ENCODE results near the gene CCDC85C.

Gene CCDC85C

DNA sequence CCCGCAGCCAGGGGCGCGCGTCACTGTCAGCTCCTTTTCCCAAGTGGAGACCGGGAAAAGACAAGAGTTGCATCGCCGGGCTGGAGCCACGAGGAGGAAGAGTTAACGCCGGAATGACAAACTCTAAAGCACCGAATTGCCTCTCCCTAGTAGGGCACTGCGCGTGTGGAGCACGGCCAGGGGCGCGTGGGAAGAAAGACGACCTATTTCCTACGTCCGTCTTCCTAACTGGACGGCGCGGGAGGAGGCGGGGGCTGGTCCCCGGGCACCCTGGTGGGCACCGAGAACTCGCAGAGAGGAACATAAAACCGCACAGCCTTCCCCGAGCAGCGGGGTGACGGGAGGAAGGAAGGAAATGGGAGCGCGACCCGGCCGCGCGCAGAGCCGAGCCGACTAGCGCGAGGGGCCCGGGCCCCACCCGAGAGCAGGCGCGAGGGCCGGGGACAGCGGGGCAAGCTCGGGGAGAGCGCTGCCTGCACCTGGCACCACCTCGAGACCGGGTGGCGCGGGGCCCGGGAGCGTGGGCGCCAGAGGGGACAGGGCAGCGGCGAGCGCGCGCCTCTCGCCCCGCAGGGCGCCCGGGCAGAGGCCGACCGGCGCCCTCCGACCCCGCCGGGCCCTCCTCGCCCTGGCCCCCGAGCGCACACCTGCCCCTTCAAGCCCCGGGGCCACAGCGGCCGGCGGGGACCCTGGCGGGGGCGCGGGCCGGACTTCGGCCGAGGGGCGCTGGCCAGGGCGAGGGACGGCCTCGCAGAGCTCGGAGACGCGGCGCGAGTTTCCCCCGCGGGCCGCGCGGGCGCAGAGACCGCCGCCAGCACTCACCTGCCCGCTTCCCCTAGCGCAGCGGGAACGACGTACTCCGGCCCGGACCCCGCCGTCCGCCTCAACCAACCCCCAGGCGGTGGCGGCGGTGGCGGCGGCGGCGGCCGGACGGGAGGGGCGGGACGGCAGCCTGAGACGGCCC lies 123.8 kb downstream of the CCDC85C start, which contains the start of gene SETD3:
SETD3 (minus strand) TSS at position 954 of the 964 bp plus-strand sequence. CDS start 15,054 bp downstream, outside the sequence.
- TF ChIP-seq SPI1 (IDR thresholded peaks at IDR 0.05; ENCODE audit: low read depth, low read length) (no peak), POU2F2 (IDR thresholded peaks at IDR 0.05; ENCODE audit: low read depth, low read length) (no peak), POLR2AphosphoS5 (IDR thresholded peaks at IDR 0.05; ENCODE audit: low read depth, low read length) (no peak)
- peak; percentile 19 for DNase-seq (ENCODE audit: insufficient read length, low spot score)
- FAIRE-seq: peak; percentile 79

DNA sequence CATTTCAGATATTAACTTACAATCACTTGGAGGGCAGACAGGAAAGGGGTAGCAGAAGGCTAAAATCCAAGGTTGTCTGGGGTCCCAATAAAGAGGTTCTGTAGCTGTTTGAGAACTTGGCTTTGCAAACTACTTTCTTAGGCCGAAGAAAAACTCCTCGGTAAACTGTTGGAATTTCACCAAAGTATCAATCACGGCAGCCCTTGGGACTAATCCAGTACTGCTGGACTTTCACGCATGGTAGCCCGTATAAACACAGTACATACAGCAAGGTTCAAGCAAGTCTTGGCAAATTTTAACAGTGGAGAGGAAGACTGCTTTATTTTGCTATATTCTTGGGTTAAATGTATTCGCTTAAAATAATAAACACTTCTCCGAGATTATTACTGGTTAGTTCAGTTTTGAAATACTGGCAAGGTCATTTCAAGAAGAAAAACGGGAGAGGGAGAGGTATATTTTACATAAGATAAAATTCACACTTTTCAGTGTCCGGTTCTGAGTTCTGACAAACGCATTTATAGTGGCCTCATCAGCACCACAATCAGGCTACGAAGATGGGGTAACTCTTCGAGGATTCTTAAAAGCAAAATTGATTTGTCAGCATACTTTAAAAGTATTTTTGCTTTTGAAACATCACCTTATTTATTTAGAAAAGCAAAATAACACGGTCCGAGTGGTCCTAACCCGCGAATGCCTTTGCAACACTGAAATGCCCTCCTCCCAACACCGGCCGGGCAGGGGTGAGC lies 124.7 kb downstream of the CCDC85C start:
- no peak for DNase-seq (ENCODE audit: insufficient read length, low spot score)
- TF ChIP-seq POLR2AphosphoS5 (IDR thresholded peaks at IDR 0.05; ENCODE audit: low read depth, low read length): no peak
- no peak for FAIRE-seq

DNA sequence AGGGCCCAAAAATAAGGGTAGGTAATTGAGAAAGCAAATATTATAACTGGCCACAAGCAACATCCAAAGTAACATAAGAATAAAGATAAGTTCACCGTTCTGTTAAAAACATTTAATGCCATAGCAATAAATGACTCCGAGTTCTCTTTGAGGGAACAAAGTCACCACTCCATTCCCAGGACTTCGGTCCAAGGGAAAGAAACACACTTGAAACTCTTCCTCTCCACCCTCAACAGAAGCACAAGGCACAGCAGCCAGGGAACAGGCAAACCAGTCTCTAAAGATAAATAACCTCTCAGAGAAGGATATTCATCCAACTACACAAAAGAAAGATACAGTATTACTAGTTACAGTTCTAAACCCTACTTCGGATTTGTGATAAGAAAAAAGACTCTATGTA lies 125.9 kb downstream of the CCDC85C start:
- DNase-seq (ENCODE audit: insufficient read length, low spot score) (no peak), FAIRE-seq (no peak)
- TF ChIP-seq POLR2A (IDR thresholded peaks at IDR 0.05; ENCODE audit: low read depth, low read length): no peak
- TF ChIP-seq TAF1 (IDR thresholded peaks at IDR 0.05; ENCODE audit: low read depth, low read length): no peak
- TF ChIP-seq POLR2AphosphoS5 (IDR thresholded peaks at IDR 0.05; ENCODE audit: low read depth, low read length): no peak
- no peak for TF ChIP-seq POU2F2 (IDR thresholded peaks at IDR 0.05; ENCODE audit: low read depth, low read length)
- TF ChIP-seq SPI1 (IDR thresholded peaks at IDR 0.05; ENCODE audit: low read depth, low read length): no peak
- no peak for TF ChIP-seq PAX5 (IDR thresholded peaks at IDR 0.05; ENCODE audit: insufficient read depth, low read length, severe bottlenecking)

DNA sequence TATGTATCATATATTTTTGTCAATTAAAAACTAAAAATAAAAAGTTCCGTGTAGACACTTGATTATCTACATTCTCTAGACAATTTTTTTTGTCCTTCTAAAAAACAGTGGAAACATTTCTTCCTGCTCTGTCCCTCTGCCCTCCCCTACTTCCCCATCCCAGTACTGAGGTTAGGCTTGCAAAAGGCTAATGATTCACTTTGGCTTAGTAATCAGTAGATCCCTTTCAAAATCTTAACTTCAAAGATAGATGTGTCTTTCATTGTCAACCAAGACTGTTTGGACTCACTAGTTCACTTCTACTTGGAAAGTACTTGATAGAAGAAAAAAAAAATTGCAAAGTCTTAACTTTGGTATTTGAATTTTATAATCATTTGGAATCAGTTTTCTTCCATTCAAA lies 127.1 kb downstream of the CCDC85C start:
- FAIRE-seq (no peak), DNase-seq (ENCODE audit: insufficient read length, low spot score) (no peak)

DNA sequence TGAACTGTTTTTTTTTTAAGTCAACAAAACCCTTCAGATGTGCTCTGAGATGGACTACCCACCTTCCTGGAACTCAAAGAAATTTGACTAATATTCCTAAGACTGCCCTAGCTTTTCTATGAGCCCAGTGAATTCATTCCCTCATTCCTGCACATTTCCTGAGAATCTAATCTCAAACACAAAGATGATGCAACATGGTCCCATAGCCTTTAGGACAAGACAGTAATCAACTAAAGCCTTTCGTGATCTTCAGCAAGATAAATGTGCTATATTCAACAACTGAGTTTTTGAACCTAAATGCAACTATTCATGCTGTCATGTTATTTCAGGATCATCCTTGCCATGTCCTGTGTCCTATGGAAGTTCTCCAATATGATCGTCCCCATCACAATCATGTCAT lies 128.3 kb downstream of the CCDC85C start:
- DNase-seq (ENCODE audit: insufficient read length, low spot score) (no peak), FAIRE-seq (no peak)
- TF ChIP-seq PAX5 (IDR thresholded peaks at IDR 0.05; ENCODE audit: insufficient read depth, low read length, severe bottlenecking) (no peak), POU2F2 (IDR thresholded peaks at IDR 0.05; ENCODE audit: low read depth, low read length) (no peak), POLR2AphosphoS5 (IDR thresholded peaks at IDR 0.05; ENCODE audit: low read depth, low read length) (no peak), SPI1 (IDR thresholded peaks at IDR 0.05; ENCODE audit: low read depth, low read length) (no peak), POLR2A (IDR thresholded peaks at IDR 0.05; ENCODE audit: low read depth, low read length) (no peak), TAF1 (IDR thresholded peaks at IDR 0.05; ENCODE audit: low read depth, low read length) (no peak)

More for the DNA sequence above, 127.1 kb downstream of the CCDC85C start:
- TF ChIP-seq PAX5 (IDR thresholded peaks at IDR 0.05; ENCODE audit: insufficient read depth, low read length, severe bottlenecking) (no peak), SPI1 (IDR thresholded peaks at IDR 0.05; ENCODE audit: low read depth, low read length) (no peak), POU2F2 (IDR thresholded peaks at IDR 0.05; ENCODE audit: low read depth, low read length) (no peak), POLR2AphosphoS5 (IDR thresholded peaks at IDR 0.05; ENCODE audit: low read depth, low read length) (no peak), TAF1 (IDR thresholded peaks at IDR 0.05; ENCODE audit: low read depth, low read length) (no peak)

DNA sequence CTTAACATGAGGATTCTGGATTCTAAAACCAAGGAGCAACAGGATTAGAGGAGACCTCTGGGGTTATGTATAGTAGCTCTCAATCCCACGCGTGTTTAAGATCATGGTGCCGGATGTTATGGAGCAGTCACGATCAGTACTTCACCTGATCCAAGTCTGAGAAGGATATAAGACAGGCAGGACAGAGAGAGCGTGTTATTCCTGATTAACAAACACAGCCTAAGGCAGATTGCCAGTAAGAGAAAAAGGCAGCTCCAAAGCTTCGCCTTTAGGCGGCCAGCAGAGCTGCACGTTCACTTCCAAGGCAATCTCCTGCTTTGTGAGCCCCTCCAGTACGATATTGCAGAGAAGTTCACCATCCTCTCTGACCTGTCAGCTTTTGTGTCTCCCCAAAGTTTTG lies 128.8 kb downstream of the CCDC85C start:
- FAIRE-seq (no peak), DNase-seq (ENCODE audit: insufficient read length, low spot score) (no peak)
- TF ChIP-seq POLR2A (IDR thresholded peaks at IDR 0.05; ENCODE audit: low read depth, low read length) (no peak), POU2F2 (IDR thresholded peaks at IDR 0.05; ENCODE audit: low read depth, low read length) (no peak), SPI1 (IDR thresholded peaks at IDR 0.05; ENCODE audit: low read depth, low read length) (no peak), PAX5 (IDR thresholded peaks at IDR 0.05; ENCODE audit: insufficient read depth, low read length, severe bottlenecking) (no peak)

DNA sequence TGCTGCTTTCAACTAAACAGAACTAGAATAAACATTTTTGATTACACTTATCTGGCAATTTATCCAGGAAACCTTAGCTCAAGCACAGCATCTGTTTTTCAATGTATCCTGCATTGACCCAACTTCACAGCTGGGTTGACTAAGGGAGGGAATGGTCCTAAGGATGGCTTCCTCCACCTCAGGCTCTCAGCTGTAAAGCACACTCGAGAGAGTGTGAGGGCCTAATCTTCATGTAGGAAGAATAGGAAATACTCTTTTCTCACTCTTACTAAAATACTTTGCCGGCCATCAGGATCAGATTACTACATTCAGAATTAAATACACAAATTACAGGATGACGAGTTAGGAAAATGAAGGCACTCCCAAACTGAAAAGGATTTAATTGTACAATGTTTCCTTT lies 130.5 kb downstream of the CCDC85C start:
- no peak for FAIRE-seq
- DNase-seq (ENCODE audit: insufficient read length, low spot score): no peak
- TF ChIP-seq POLR2AphosphoS5 (IDR thresholded peaks at IDR 0.05; ENCODE audit: low read depth, low read length) (no peak), SPI1 (IDR thresholded peaks at IDR 0.05; ENCODE audit: low read depth, low read length) (no peak), PAX5 (IDR thresholded peaks at IDR 0.05; ENCODE audit: insufficient read depth, low read length, severe bottlenecking) (no peak), POU2F2 (IDR thresholded peaks at IDR 0.05; ENCODE audit: low read depth, low read length) (no peak), TAF1 (IDR thresholded peaks at IDR 0.05; ENCODE audit: low read depth, low read length) (no peak), POLR2A (IDR thresholded peaks at IDR 0.05; ENCODE audit: low read depth, low read length) (no peak)

DNA sequence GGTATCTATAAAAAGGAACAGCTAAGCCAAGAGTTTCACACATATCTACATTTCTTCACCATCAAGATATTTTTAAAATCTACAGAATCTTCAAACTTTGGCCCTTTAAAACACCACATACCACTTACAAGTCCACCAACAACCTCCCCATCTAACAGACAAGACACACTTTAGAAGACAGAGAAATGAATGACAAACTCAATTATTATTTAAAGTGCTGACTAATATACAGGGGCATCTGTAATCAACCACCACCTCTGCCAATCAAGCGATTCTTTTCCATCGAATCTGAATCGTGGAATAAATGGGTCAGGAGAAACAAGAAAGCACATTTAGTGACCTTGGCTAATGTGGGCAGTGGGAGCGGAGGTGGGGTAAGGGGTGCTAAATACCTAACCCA lies 131.1 kb downstream of the CCDC85C start:
- FAIRE-seq (no peak), DNase-seq (ENCODE audit: insufficient read length, low spot score) (no peak)
- TF ChIP-seq SPI1 (IDR thresholded peaks at IDR 0.05; ENCODE audit: low read depth, low read length) (no peak), POLR2AphosphoS5 (IDR thresholded peaks at IDR 0.05; ENCODE audit: low read depth, low read length) (no peak), PAX5 (IDR thresholded peaks at IDR 0.05; ENCODE audit: insufficient read depth, low read length, severe bottlenecking) (no peak), TAF1 (IDR thresholded peaks at IDR 0.05; ENCODE audit: low read depth, low read length) (no peak), POLR2A (IDR thresholded peaks at IDR 0.05; ENCODE audit: low read depth, low read length) (no peak), POU2F2 (IDR thresholded peaks at IDR 0.05; ENCODE audit: low read depth, low read length) (no peak)

DNA sequence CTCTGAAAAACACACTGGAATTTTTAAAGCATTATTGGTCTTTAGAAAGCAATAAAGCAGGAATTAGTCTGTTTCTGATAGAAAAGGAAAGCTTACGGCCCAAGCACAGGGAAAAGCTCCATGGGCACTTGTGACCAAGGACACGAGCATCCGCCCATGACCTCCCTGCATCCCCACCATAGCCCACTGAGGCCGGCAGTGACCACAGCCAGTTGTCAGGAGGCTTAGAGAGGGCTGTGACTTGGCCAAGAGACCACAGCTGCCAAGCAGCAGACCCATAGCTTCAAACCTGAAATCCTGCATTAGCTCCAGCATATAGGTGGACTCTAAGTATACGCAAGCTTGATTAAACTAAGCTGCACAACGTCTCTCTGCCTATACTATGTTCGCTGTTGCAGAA lies 132.3 kb downstream of the CCDC85C start:
- no peak for FAIRE-seq
- no peak for DNase-seq (ENCODE audit: insufficient read length, low spot score)
- TF ChIP-seq POLR2AphosphoS5 (IDR thresholded peaks at IDR 0.05; ENCODE audit: low read depth, low read length) (no peak), SPI1 (IDR thresholded peaks at IDR 0.05; ENCODE audit: low read depth, low read length) (no peak), POLR2A (IDR thresholded peaks at IDR 0.05; ENCODE audit: low read depth, low read length) (no peak)

All from GM12891 (cell line).